HepG2 (cell line): ENCODE data around the gene VANGL2. TPM values are rescaled to one million over a fixed set of nuclear protein-coding genes. Genes with fewer than 3 reads are reported as not detected.

Experiments used
- ATAC-seq: fragments of 200-7000 bp; cut with Tn5 transposase; 3 replicates; pipeline ENCODE4 v1.9.1; 2020; ENCODE audit warnings: mild to moderate bottlenecking, moderate library complexity
- BruUV-seq: library from RNA; stranded (reverse); fragments of 400-500 nt; replicated peaks from 2 replicates; lab custom pipeline; 2021; lab: Mats Ljungman, UMichigan
- CTCF ChIA-PET: fragments of 300-600 bp; formaldehyde crosslinking; extraction: SDS; loops from one replicate; lab custom pipeline; 2021; ENCODE audit warnings: low total read pairs, inconsistent platforms, low intra/inter-chr PET ratio; lab: Yijun Ruan, JAX
- POLR2A ChIA-PET: fragments of 350-600 bp; sonication (Branson Sonifier 250); formaldehyde crosslinking; loops from one replicate; lab custom pipeline; 2020; ENCODE audit warnings: antibody characterized with exemption, inconsistent platforms; lab: Yijun Ruan, JAX
- DNase-seq: peaks from one replicate; pipeline ENCODE4 v3.0.0-alpha.2; 2015; ENCODE audit warnings: low spot score
- FAIRE-seq: peaks from 3 replicates; lab custom pipeline; 2011; peaks lifted over from hg19 to GRCh38; lab: Jason Lieb, UNC
- H2AFZ ChIP-seq: one replicate; pipeline ENCODE4 v1.6.1; 2011; ENCODE audit warnings: low read length, inconsistent platforms
- H3K27ac ChIP-seq: fragments of 300-600 bp; 3 replicates; pipeline ENCODE4 v1.8.0; 2011; ENCODE audit warnings: mixed run types, mild to moderate bottlenecking, mixed read lengths, low read length, inconsistent platforms; ENCODE audit not compliant: insufficient read depth; ENCODE audit errors: extremely low read length
- H3K27me3 ChIP-seq, 2 experiments: fragments of 200-600 bp in 1 of 2; 2 replicates in 1 of 2; 3 replicates in 1 of 2; pipeline versions ENCODE4 v1.6.0 to v1.8.0; 2011; ENCODE audit warnings: low read length in 2 of 2, mild to moderate bottlenecking in 2 of 2, moderate library complexity in 2 of 2, inconsistent platforms in 1 of 2; ENCODE audit not compliant: insufficient read depth in 2 of 2, control insufficient read depth in 1 of 2
- H3K36me3 ChIP-seq, 2 experiments: fragments of 200-600 bp in 1 of 2; replicated peaks in 1 of 2; 2 replicates in 1 of 2; 3 replicates in 1 of 2; pipeline versions ENCODE4 v1.5.1 to v1.8.0; 2011; ENCODE audit warnings: low read length in 2 of 2, inconsistent platforms in 1 of 2; ENCODE audit not compliant: insufficient read depth in 2 of 2, control insufficient read depth in 1 of 2
- H3K4me1 ChIP-seq: 2 replicates; pipeline ENCODE4 v1.5.1; 2012; ENCODE audit warnings: low read length, inconsistent platforms; ENCODE audit not compliant: insufficient read depth
- H3K4me2 ChIP-seq: 2 replicates; pipeline ENCODE4 v1.6.0; 2011; ENCODE audit warnings: low read depth, low read length, inconsistent platforms
- H3K4me3 ChIP-seq, 3 experiments: fragments of 200-600 bp in 1 of 3; sonication (generic), shearing (Covaris generic) in 1 of 3; replicated peaks in 1 of 3; 2 replicates each; pipeline ENCODE4 v1.5.1; 2011 to 2016; ENCODE audit warnings: low read length in 3 of 3, inconsistent platforms in 2 of 3, low read depth in 2 of 3, mild to moderate bottlenecking in 2 of 3, control low read depth in 1 of 3, mixed read lengths in 1 of 3; ENCODE audit not compliant: insufficient read depth in 1 of 3
- H3K79me2 ChIP-seq: one replicate; pipeline ENCODE4 v1.6.1; 2011; ENCODE audit warnings: low read length, inconsistent platforms; ENCODE audit not compliant: insufficient read depth
- H3K9ac ChIP-seq: 2 replicates; pipeline ENCODE4 v1.6.0; 2011; ENCODE audit warnings: mild to moderate bottlenecking, low read depth, low read length, inconsistent platforms; ENCODE audit not compliant: insufficient read depth
- H3K9me3 ChIP-seq: 2 replicates; pipeline ENCODE4 v1.5.1; 2012; ENCODE audit warnings: mild to moderate bottlenecking, low read length
- H4K20me1 ChIP-seq: 2 replicates; pipeline ENCODE4 v1.6.0; 2011; ENCODE audit warnings: inconsistent platforms, mild to moderate bottlenecking, low read length, moderate library complexity; ENCODE audit not compliant: insufficient read depth
- CENPBD1 ChIP-seq: sonication (generic); formaldehyde crosslinking; IDR thresholded peaks from 2 replicates; pipeline ENCODE4 v1.8.0; 2022; ENCODE audit warnings: missing genetic modification reagents, low read depth, mild to moderate bottlenecking, borderline replicate concordance
- EZH2 ChIP-seq: conservative IDR thresholded peaks from 2 replicates; pipeline ENCODE4 v1.6.1; 2012; ENCODE audit warnings: mild to moderate bottlenecking, low read depth, low read length, moderate library complexity
- GLMP ChIP-seq: sonication (generic); formaldehyde crosslinking; IDR thresholded peaks from 2 replicates; pipeline ENCODE4 v1.9.0; 2021; ENCODE audit warnings: missing genetic modification reagents, mild to moderate bottlenecking, borderline replicate concordance
- HNF4A ChIP-seq: sonication (generic); formaldehyde crosslinking; IDR thresholded peaks from 2 replicates; pipeline ENCODE4 v1.4.0; 2020; ENCODE audit warnings: missing genetic modification reagents
- KAT7 ChIP-seq: IDR thresholded peaks from 2 replicates; pipeline ENCODE4 v1.6.1; 2018; ENCODE audit warnings: borderline replicate concordance, missing compliant biosample characterization
- LCORL ChIP-seq, 2 experiments: fragments of 450-650 bp in 1 of 2; sonication (generic) in 1 of 2; formaldehyde crosslinking in 1 of 2; IDR thresholded peaks; 2 replicates each; pipeline versions ENCODE4 v1.5.0 to v1.6.1; 2017 to 2020; ENCODE audit warnings: antibody characterized with exemption in 1 of 2, missing genetic modification reagents in 1 of 2
- MATR3 ChIP-seq: sonication (generic); formaldehyde crosslinking; IDR thresholded peaks from 2 replicates; pipeline ENCODE4 v1.4.0; 2020; ENCODE audit warnings: missing genetic modification reagents
- MAX ChIP-seq: IDR thresholded peaks from 2 replicates; pipeline ENCODE4 v1.6.1; 2012; ENCODE audit warnings: inconsistent platforms
- MXI1 ChIP-seq: IDR thresholded peaks from 3 replicates; pipeline ENCODE4 v1.6.1; 2012; ENCODE audit warnings: low read depth, low read length, inconsistent platforms, borderline replicate concordance
- NFKBIZ ChIP-seq: IDR thresholded peaks from 2 replicates; pipeline ENCODE4 v1.6.1; 2018; ENCODE audit warnings: missing genetic modification reagents, missing compliant biosample characterization
- NFYC ChIP-seq: IDR thresholded peaks from 2 replicates; pipeline ENCODE4 v1.6.1; 2016; ENCODE audit warnings: missing genetic modification reagents, missing compliant biosample characterization
- NKX3-1 ChIP-seq: sonication (generic); formaldehyde crosslinking; IDR thresholded peaks from 2 replicates; pipeline ENCODE4 v1.5.0; 2020; ENCODE audit warnings: missing genetic modification reagents
- RAD51 ChIP-seq: fragments of 450-650 bp; IDR thresholded peaks from 2 replicates; pipeline ENCODE4 v1.6.1; 2016; ENCODE audit warnings: borderline replicate concordance
- RFX5 ChIP-seq: IDR thresholded peaks from 2 replicates; pipeline ENCODE4 v1.6.1; 2011; ENCODE audit warnings: low read depth, low read length, improper control_type of control experiment
- U2AF1 ChIP-seq: fragments of 200-400 bp; formaldehyde crosslinking; optimal IDR thresholded peaks from 2 replicates; pipeline ENCODE3; 2017; ENCODE audit warnings: mild to moderate bottlenecking, low read depth, low read length
- ZNF292 ChIP-seq: sonication (generic); formaldehyde crosslinking; IDR thresholded peaks from 2 replicates; pipeline ENCODE4 v1.8.1; 2022; ENCODE audit warnings: mild to moderate bottlenecking, low read depth, missing genetic modification reagents, borderline replicate concordance
- ZNF570 ChIP-seq: sonication (generic); formaldehyde crosslinking; IDR thresholded peaks from 2 replicates; pipeline ENCODE4 v1.4.0; 2020; ENCODE audit warnings: mild to moderate bottlenecking, missing genetic modification reagents, borderline replicate concordance
- ZNF629 ChIP-seq: sonication (generic); formaldehyde crosslinking; conservative IDR thresholded peaks from 2 replicates; pipeline ENCODE4 v1.5.0; 2020; ENCODE audit warnings: missing genetic modification reagents
- WGBS: methylation state at CpG from one replicate; pipeline ENCODE4 v1.1.6; 2017; ENCODE audit warnings: low lambda C conversion rate; 5-methylcytosine and 5-hydroxymethylcytosine counted together
- in situ Hi-C: cut with HindIII; loops from 2 replicates; pipeline ENCODE4 v1.10.0; 2017; ENCODE audit warnings: low pct_unique_long_range_greater_than_20kb; ENCODE audit not compliant: extremely low pct_ligation_motif_present
- intact Hi-C: fragments of 100-400 bp; cut with micrococcal nuclease; formaldehyde crosslinking; loops from one replicate; pipeline ENCODE4 v1.10.0; 2022; ENCODE audit not compliant: unreplicated experiment
- polyA plus RNA-seq, 8 experiments: library from polyadenylated mRNA; depleted of rRNA in 3 of 8; stranded (reverse) in 7 of 8; unstranded in 1 of 8; fragments of >200 nt; fragmentation: Illumina TruSeq in 4 of 8; extraction: Trizol in 4 of 8; gene quantifications; 2 replicates each; pipeline versions ENCODE4 v1.2.1 to v1.2.3, GENCODE V29; 2011 to 2016; ENCODE audit warnings: low read depth in 4 of 8, missing spikeins in 1 of 8, mixed read lengths in 1 of 8; ENCODE audit not compliant: insufficient read depth in 1 of 8
- total RNA-seq, 5 experiments: library from RNA; depleted of rRNA; stranded (reverse); fragments of >200 nt; fragmentation: Illumina TruSeq; extraction: Trizol; gene quantifications; 2 replicates each; pipeline ENCODE4 v1.2.3, GENCODE V29; 2016; ENCODE audit warnings: low read depth in 1 of 5

Gene VANGL2
- total and polyA plus RNA-seq, 2 of the 13 experiments (the other 11 are each of a cell fraction or from before 2014, with no cell fraction given): 0.09 TPM; not detected in 1

DNA sequence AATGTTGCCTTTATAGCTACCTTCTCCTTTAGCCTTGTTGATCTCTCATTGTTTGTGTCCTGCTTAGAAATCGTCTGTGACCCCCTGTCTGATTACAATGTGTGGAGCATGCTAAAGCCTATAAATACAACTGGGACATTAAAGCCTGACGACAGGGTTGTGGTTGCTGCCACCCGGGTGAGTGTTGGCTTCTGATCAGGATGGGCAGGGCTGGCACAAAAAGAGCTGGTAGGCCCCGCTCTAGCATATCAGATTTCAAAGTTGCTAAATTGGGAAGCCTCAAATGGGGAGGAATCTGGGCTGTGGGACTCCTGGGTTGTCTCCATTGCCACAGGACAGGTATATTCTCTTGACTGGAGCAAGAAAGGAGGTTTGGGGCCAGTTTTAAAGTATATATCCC, 48.7 kb upstream of the VANGL2 start:
- H3K36me3 ChIP-seq: peaks cover 42 to 90% of the 10 kb centered on the region in 2 experiments
- in situ Hi-C loops (no loop called here), intact Hi-C loops (no loop called here)
- no peak overlapping the region for H2AFZ ChIP-seq
- H3K4me2 ChIP-seq: no peak overlapping the region
- no TSS peak for BruUV-seq
- CTCF ChIA-PET: no interaction called here
- no peak overlapping the region for H3K9ac ChIP-seq
- 0 out of 2 replicates have a peak, but pooled peaks cover 2% of the 10 kb centered on the region for H3K4me1 ChIP-seq
- ATAC-seq: no peak
- H3K9me3 ChIP-seq: no peaks in the 10 kb centered on the region
- no peaks in the 10 kb centered on the region for H4K20me1 ChIP-seq
- H3K4me3 ChIP-seq: no peak overlapping the region
- 98% methylated on average over 4 of the region's 4 CpGs for WGBS
- DNase-seq: no peak
- TF ChIP-seq HNF4A (CRISPR knock-in tag) (no peak), MAX (no peak), U2AF1 (no peak), ZNF629 (CRISPR knock-in tag) (no peak), ZNF570 (CRISPR knock-in tag) (no peak), RFX5 (no peak), RAD51 (no peak), NFYC (CRISPR knock-in tag) (no peak), NFKBIZ (no peak), ZNF292 (no peak), GLMP (CRISPR knock-in tag) (no peak), MXI1 (no peak), LCORL (IDR thresholded peaks at IDR 0.05) (no peak), LCORL (CRISPR knock-in tag; IDR thresholded peaks at IDR 0.05) (no peak), MATR3 (CRISPR knock-in tag) (no peak), KAT7 (CRISPR knock-in tag) (no peak), EZH2 (no peak), NKX3-1 (CRISPR knock-in tag) (no peak), CENPBD1 (CRISPR knock-in tag) (no peak)
- H3K79me2 ChIP-seq: no peaks in the 10 kb centered on the region
- FAIRE-seq: no peak
- no peak overlapping the region for H3K27ac ChIP-seq
- POLR2A ChIA-PET: no interaction called here
- no peaks in the 10 kb centered on the region for H3K27me3 ChIP-seq
